ENCODE results near the gene HPS4.
"Not testable (repeated sequence)": the region's sequence is repeated elsewhere in the genome, so short reads cannot be mapped to it uniquely, and the experiment has no call there.

The HPS4 gene

DNA sequence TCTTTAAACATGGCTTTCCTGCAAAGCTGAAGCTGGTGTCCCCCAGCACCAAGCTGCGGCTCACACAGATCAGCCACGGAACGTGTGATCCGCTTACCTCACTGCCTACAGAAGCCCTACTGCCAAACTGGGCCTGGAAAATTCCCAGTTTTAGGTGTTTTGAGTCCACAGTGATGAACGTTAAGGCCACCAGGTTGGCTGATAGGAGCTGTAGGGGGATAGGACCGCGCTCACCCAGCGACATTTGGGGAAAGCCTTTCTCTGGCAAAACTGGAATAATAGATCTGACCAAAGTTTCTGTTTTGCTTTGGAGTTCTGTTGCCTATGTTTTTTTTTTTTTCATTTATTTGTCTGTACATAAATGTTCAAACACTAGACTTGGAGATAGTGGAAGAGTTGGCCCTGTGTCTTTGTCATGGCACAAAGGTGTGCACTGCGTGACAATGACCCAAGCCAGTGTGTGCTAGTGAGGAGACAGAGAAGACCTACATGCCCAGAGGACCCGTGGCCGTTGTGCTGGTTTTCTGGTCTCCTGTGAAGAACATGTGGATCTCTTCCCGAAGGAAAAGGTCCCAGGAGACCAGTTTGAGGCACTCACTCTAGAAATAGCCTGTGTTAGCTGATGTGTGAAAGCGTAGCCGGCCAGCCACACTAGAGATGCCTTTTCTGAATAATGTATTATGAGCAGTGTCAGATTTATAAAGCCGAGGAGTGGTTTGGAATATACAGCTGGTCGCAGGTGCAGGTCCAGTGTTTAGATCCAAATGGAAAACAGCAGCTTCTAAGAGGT, 39.5 kb downstream of the HPS4 start:
- DNase-seq (ENCODE audit: low read depth): no peak

DNA sequence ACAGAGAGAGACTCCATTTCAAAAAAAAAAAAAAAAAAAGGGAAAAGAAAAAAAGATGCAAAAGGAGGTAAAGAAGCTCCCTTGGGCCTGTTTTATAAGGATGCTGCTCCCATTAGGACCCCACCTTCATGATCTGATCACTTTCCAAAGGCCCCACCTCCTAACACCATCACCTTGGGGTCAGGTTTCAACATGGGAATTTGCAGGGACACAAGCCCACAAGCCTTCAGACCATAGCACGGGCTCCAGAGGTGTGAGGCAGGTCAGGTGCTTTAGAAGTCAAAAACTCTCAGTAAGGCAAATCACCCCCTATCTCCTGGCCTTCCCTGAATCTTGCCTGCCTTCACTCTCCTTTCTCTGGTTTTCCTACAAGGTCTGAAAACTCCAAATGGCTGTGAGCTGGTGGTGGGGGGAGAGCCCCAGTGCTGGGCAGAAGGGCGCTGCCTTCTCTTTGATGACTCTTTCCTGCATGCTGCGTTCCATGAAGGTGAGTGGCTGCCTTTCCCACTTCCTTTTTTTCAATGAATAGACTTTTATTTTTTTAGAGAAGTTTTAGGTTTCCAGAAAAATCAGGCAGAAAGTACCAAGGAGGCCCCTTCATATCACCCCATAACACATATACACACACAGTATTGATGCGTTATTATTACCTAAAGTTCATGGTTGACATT, 41.4 kb downstream of the HPS4 start:
- DNase-seq (ENCODE audit: low read depth): no peak

GRCh38 chr22:26439559-26439958, 44.0 kb downstream of the HPS4 start:
- DNase-seq (ENCODE audit: low read depth): no peak

DNA sequence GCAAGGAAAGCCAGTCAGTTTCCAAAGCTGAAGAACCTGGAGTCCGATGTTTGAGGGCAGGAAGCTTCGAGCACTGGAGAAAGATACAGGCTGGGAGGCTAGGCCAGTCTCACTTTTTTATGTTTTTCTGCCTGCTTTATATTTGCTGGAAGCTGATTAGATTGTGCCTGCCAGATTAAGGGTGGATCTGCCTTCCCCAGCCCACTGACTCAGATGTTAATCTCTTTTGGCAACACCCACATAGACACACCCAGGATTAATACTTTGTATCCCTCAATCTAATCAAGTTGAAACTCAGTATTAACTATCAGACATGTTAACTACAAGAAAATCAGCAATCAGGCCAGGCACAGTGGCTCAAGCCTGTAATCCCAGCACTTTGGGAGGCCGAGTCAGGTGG, 44.8 kb downstream of the HPS4 start:
- DNase-seq (ENCODE audit: low read depth): not testable (repeated sequence)

- DNase-seq (ENCODE audit: low read depth): no peak
Measured at GRCh38 chr22:26437694-26438392, 45.7 kb downstream of the HPS4 start.

DNA sequence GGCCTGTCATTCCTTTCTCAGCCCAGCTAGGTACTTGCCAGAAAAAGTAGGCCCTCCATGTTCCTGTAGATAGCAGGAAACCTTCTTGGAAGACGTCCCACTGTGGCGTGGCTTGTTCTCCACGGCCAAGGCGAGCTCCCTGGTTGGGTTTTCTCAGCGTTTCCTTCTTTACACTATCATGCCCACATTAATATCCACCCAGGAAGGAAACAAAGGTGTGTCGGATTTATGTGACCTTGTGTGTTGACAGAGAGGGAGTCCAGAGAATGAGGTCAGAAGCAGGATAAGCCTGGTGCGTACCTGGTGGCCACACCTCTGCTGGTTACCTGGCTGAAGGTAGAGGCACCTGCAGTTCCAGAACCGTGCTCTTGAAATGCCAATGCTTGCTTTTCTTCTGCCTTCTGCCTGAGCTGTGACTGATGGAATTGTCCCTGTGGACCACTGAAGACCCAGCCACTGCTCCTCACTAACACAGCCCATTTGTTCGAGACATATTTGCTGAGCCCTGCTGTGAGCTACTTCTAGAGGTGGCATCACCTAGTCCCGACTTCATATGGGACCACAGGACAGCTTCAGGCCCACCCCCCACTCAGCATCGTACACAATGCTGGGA, 46.6 kb downstream of the HPS4 start:
- no peak for DNase-seq (ENCODE audit: low read depth)

- no peak for DNase-seq (ENCODE audit: low read depth)
Measured at GRCh38 chr22:26435327-26436093, 48.1 kb downstream of the HPS4 start.

- DNase-seq (ENCODE audit: low read depth): no peak
Measured at GRCh38 chr22:26433805-26434204, 49.8 kb downstream of the HPS4 start.

DNA sequence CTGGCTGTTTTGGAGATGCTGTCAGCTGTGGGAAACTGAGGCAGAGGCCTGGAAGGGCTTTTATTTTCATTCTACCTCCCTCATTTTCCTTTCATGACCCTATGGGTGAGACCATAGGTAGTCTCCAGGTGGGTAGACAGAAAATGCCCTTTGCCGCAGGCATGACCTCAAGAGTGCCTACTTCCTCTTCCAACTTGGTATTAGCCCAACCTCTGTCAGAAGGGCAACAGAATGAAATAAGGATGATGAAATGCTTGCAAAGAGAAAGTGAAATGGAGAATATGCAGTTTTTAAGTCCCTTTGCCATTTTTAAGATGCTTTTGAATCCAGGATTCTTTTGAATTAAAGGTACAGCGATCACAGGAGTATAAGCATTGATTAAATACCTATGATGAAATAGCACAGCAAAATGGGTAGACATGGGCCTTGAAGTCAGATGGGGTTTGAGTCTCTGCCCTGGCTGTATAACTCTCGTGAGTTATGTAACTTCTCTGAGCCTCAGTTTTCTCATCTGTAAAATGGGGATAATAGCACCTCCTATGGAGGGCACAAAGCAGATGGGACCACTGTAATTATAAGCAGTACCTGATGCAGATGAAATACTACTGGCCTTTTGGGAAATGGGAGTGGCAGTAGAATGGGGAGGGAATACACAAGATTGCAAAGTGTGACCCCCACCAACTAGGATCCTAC, 50.8 kb downstream of the HPS4 start:
- no peak for DNase-seq (ENCODE audit: low read depth)

DNA sequence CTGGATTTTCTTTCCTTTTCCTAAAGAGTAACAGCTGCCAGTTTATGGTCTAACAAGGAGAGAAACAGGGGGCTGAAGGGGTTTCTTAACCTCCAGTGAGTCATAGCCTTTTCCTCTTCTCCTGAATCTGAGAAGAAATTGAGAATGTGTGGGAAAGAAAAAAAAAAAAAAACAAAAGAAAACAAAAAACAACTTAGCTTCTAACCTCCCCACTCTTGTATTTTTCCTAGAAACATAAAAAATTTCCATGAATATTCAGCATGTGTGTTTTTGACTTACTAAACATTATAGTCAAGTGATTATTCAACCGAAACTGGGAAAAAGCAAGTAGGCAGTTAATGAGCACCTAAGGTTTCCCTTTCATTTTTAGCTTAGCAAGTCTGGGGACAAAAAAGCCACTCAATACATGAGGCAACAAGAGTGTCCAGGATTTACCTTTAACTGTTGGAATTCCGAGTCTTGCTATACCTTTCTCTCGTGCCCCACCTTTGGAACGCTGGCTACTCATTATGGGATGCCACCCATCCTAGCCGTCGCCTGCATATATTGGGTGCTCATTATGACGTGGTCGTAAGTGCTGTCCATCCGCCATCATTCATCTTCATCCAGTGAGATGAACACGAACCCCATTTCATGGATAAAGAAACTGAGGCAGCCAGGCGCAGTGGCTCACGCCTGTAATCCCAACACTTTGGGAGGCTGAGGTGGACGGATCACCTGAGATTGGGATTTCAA, 52.2 kb downstream of the HPS4 start:
- no peak for DNase-seq (ENCODE audit: low read depth)

DNA sequence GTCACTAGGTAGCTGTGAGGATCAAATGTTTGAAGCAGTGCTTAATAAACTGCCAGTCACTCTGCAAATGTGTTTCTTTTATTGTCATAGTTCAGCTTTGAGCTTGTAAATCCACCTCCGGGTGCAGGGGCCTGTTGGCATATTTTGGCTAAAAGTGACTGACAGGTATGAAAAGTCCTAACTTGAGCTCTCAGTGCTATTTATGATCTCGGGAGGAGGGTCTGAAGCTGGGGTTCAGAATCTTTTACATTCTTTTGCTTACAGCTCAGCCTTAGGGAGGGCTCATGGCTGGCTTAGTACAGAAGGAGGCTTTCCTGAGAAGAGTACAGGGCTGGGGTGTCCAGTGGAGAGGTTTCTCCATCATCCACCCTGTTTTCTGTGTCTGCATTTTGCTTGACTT, 53.0 kb downstream of the HPS4 start:
- no peak for DNase-seq (ENCODE audit: low read depth)

GRCh38 chr22:26429458-26430286, 53.9 kb downstream of the HPS4 start:
- no peak for DNase-seq (ENCODE audit: low read depth)

DNA sequence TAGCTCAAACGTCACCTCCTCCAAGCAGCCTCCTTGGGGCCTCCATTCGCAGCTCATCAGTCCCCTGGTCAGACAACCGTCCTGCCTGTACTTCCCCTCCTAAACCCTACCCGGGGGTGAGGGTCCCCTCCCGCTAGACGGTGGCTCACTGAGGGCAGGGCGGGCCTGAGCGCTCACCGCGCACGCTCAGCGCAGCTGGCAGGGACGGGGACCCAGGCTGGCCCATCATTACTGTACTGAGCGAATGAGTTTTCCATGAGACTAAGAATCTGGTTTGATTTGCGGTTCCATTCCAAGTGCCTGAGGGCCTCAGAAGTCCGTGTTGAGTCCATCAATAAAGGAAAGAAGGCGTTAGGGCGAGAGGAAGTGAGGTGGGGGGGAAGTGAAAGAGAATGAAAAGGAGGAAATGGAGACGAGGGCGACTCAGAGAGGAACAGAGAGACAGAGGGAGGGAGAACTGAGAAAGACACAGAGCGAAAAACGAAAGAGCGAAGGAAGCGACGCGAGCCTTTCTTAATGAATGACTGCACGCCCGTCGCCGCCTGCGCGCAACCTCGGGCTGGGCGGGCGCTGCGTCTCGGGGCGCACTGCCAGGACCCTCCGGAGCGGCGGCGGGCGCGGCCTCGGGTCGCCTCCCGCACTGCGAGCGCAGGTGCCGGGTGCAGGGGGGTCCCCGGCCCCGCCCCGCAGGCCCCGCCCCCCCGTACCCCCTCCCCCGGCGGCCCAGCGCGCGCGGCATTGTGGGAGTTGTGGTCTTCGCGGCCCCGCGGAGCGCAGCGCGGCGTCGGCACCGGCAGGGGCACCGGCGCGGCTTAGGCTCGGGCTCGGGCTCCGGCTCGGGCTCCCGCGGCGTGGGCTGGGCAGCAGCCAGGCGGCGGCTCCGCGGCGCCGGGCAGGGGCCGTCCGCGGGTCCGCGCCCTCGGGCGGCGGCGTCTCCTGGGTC, 54.8 kb downstream of the HPS4 start, which contains the start of gene ASPHD2:
ASPHD2 (plus strand) TSS at position 746 of the 943 bp plus-strand sequence. CDS start 4,356 bp downstream, outside the sequence.
- peak; percentile 76 for DNase-seq (ENCODE audit: low read depth)

DNA sequence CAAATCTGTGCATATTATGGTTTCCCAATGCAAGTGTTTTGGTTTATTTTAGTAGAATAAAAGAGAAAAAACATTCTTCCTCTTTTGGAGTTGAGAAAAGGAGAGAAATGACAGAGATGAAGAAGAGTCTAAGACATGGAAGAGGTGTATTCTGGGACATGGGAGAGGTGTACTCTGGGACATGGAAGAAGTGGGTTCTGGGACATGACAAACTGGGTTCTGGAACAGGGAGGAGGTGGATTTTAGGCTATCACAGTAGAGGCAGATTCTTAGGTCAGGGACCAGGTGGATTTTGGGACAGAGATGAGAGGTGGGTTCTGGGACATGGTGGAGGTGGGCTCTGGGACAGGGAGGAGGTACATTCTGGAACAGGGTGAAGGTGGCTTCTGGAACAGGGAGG, 56.7 kb downstream of the HPS4 start:
- DNase-seq (ENCODE audit: low read depth): no peak

DNA sequence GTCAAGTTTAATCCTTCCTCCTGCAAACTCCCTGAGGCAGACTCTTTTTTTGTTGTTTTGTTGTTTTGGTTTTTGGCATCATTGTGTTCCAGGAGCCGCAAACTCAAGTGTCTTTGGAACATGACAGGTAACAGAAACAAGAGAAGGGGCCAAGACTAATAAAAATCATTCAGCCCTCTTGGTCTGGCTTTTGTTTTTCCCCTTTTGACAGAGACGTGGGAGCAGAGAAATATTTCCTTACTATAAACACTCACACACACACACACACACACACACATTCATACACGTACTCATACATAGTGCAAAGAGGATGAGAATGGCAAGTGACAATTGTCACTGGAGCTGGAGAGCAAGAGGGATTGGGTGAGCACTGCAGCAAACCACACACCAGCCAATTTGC, 65.0 kb downstream of the HPS4 start:
- no peak for DNase-seq (ENCODE audit: low read depth)

DNA sequence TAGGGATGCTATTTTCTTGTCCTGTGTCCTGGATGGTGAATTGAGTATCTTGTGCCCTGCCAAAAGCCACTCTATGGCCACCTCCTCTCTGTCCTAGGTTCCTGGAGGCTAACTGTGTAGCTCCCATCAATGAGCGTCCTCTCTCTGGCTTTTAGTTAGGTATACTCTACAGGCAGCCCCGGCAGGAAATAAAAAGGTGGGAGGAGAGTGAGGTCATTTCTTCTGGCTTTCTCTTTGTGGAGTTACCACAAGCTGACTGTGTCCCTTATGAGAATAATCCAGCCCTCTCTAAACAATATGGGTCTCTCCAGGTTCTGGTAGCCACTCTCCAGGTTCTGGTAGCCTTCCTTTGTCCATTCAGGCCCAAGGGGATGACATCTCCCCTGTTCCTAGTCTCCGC, 66.2 kb downstream of the HPS4 start:
- DNase-seq (ENCODE audit: low read depth): no peak

- no peak for DNase-seq (ENCODE audit: low read depth)
Measured at GRCh38 chr22:26416670-26417276, 66.8 kb downstream of the HPS4 start.

GRCh38 chr22:26416256-26416655, 67.3 kb downstream of the HPS4 start:
- no peak for DNase-seq (ENCODE audit: low read depth)
